GM19351 (cell line): ENCODE measurements around the gene GPA33.
"Not testable (repeated sequence)": the region's sequence is repeated elsewhere in the genome, so short reads cannot be mapped to it uniquely, and the experiment has no call there.

Experiments used
- ATAC-seq: cut with Tn5 transposase; IDR thresholded peaks from one replicate; pipeline ENCODE4 v1.9.1; 2021; ENCODE audit warnings: mild to moderate bottlenecking, moderate library complexity; ENCODE audit not compliant: unreplicated experiment

Gene GPA33

GRCh38 chr1:167059045-167059808 is 30.9 kb downstream of the GPA33 start:
- peak; percentile 45 for ATAC-seq

- ATAC-seq: peak; percentile 78
Measured at GRCh38 chr1:167057241-167057688, 32.9 kb downstream of the GPA33 start.

GRCh38 chr1:167056529-167057231 is 33.5 kb downstream of the GPA33 start:
- no peak for ATAC-seq

GRCh38 chr1:167054946-167055630 is 35.1 kb downstream of the GPA33 start:
- no peak for ATAC-seq

GRCh38 chr1:167054531-167054930 is 35.6 kb downstream of the GPA33 start:
- no peak for ATAC-seq

- no peak for ATAC-seq
Measured at GRCh38 chr1:167052389-167052788, 37.8 kb downstream of the GPA33 start.

- ATAC-seq: no peak
Measured at GRCh38 chr1:167051907-167052306, 38.3 kb downstream of the GPA33 start.

- peak; percentile 100 for ATAC-seq
Measured at GRCh38 chr1:167043752-167044488, 46.3 kb downstream of the GPA33 start.

GRCh38 chr1:167033646-167034045 is 56.5 kb downstream of the GPA33 start:
- no peak for ATAC-seq

GRCh38 chr1:167029553-167029952 is 60.6 kb downstream of the GPA33 start:
- not testable (repeated sequence) for ATAC-seq

GRCh38 chr1:167022384-167022783 is 67.8 kb downstream of the GPA33 start:
- no peak for ATAC-seq

- no peak for ATAC-seq
Measured at GRCh38 chr1:167016100-167016750, 74.0 kb downstream of the GPA33 start.

- no peak for ATAC-seq
Measured at GRCh38 chr1:167013108-167013929, 76.9 kb downstream of the GPA33 start.

- ATAC-seq: no peak
Measured at GRCh38 chr1:167012570-167012969, 77.6 kb downstream of the GPA33 start.

GRCh38 chr1:167011560-167012191 is 78.5 kb downstream of the GPA33 start:
- no peak for ATAC-seq

GRCh38 chr1:167003711-167004110 is 86.5 kb downstream of the GPA33 start:
- no peak for ATAC-seq
